NK-92 treated with Interleukin-12 subunit alpha and Interleukin-12 subunit beta, amount 100 ng/mL, for 24 hours (cell line): ENCODE results near the gene PSMA3.
"Not testable (repeated sequence)": the region's sequence is repeated elsewhere in the genome, so short reads cannot be mapped to it uniquely, and the experiment has no call there.

Source experiments
- DNase-seq: peaks from one replicate; lab custom pipeline; 2025; lab: John Stamatoyannopoulos, UW

Gene PSMA3

GRCh38 chr14:58244556-58245387, at the start of gene PSMA3:
Gene PSMA3, plus strand, starts transcription at chr14:58244843. Its CDS starts 78 bp downstream, at chr14:58244921.
- peak; percentile 95 for DNase-seq

GRCh38 chr14:58196198-58196597, 48.4 kb upstream of the PSMA3 start:
- DNase-seq = no peak

GRCh38 chr14:58198086-58198485, 46.6 kb upstream of the PSMA3 start:
- no peak for DNase-seq

GRCh38 chr14:58199726-58200479, 44.7 kb upstream of the PSMA3 start, which contains the start of gene ACTR10:
Gene ACTR10, plus strand, starts transcription at chr14:58200149. Its CDS starts 69 bp downstream, at chr14:58200218.
- peak; percentile 90 for DNase-seq

- DNase-seq = no peak
These were observed 44.2 kb upstream of the PSMA3 start for GRCh38 chr14:58200480-58200841.

GRCh38 chr14:58200846-58201245, 43.8 kb upstream of the PSMA3 start:
- no peak for DNase-seq

GRCh38 chr14:58213176-58213575, 31.5 kb upstream of the PSMA3 start:
- DNase-seq = no peak

GRCh38 chr14:58215191-58215914, 29.3 kb upstream of the PSMA3 start:
- no peak for DNase-seq

GRCh38 chr14:58216544-58216943, 28.1 kb upstream of the PSMA3 start:
- DNase-seq = no peak

GRCh38 chr14:58227096-58227819, 17.4 kb upstream of the PSMA3 start:
- no peak for DNase-seq

GRCh38 chr14:58238252-58239243, 6.1 kb upstream of the PSMA3 start:
- DNase-seq = no peak

- DNase-seq = peak; percentile 40
These were observed 5.1 kb upstream of the PSMA3 start for GRCh38 chr14:58239244-58240195.

- peak; percentile 64 for DNase-seq
These were observed 670 bp upstream of the PSMA3 start for GRCh38 chr14:58243790-58244555.

- no peak for DNase-seq
These were observed 919 bp downstream of the PSMA3 start for GRCh38 chr14:58245562-58245961.

- no peak for DNase-seq
These were observed 5.0 kb downstream of the PSMA3 start for GRCh38 chr14:58249611-58250010.

GRCh38 chr14:58258156-58258555, 13.5 kb downstream of the PSMA3 start:
- DNase-seq = no peak

- DNase-seq = not testable (repeated sequence)
These were observed 17.4 kb downstream of the PSMA3 start for GRCh38 chr14:58262005-58262404.

GRCh38 chr14:58265401-58265800, 20.8 kb downstream of the PSMA3 start:
- no peak for DNase-seq

- DNase-seq = no peak
These were observed 26.0 kb downstream of the PSMA3 start for GRCh38 chr14:58270628-58271027.
